HepG2 (cell line): ENCODE results near the gene SLC6A8. TPM values are rescaled to one million over a fixed set of nuclear protein-coding genes. Genes with fewer than 3 reads are reported as not detected.

Experiments
- AGO1 ChIP-seq: fragments of 200-400 bp; formaldehyde crosslinking; IDR thresholded peaks from 2 replicates; pipeline ENCODE4 v1.6.1; 2017; ENCODE audit warnings: mild to moderate bottlenecking, low read depth, low read length, moderate library complexity; ENCODE audit not compliant: poor library complexity, severe bottlenecking
- AGO2 ChIP-seq: fragments of 200-400 bp; formaldehyde crosslinking; optimal IDR thresholded peaks from 2 replicates; pipeline ENCODE3; 2017; ENCODE audit warnings: mild to moderate bottlenecking, low read depth, low read length, moderate library complexity
- ATF1 ChIP-seq: IDR thresholded peaks from 2 replicates; pipeline ENCODE4 v1.6.1; 2016; ENCODE audit warnings: mild to moderate bottlenecking, control low read depth
- E2F2 ChIP-seq: sonication (generic); formaldehyde crosslinking; IDR thresholded peaks from 2 replicates; pipeline ENCODE4 v1.4.0; 2020; ENCODE audit warnings: missing genetic modification reagents, borderline replicate concordance
- FOXK1 ChIP-seq: sonication (generic); formaldehyde crosslinking; IDR thresholded peaks from 2 replicates; pipeline ENCODE4 v1.4.0; 2020; ENCODE audit warnings: low read depth, missing genetic modification reagents, borderline replicate concordance
- HCFC1 ChIP-seq: fragments of 150-350 bp; IDR thresholded peaks from 2 replicates; pipeline ENCODE4 v1.6.1; 2014; ENCODE audit warnings: low read depth, low read length
- HNRNPL ChIP-seq: fragments of 200-400 bp; formaldehyde crosslinking; IDR thresholded peaks from 2 replicates; pipeline ENCODE4 v1.6.1; 2017; ENCODE audit warnings: mild to moderate bottlenecking, low read depth, low read length
- IRF1 ChIP-seq: sonication (generic); formaldehyde crosslinking; IDR thresholded peaks from 2 replicates; pipeline ENCODE4 v1.4.0; 2020; ENCODE audit warnings: low read depth, mild to moderate bottlenecking, missing genetic modification reagents
- MIER2 ChIP-seq: IDR thresholded peaks from 2 replicates; pipeline ENCODE4 v1.6.1; 2016; ENCODE audit warnings: missing biosample characterization, missing genetic modification reagents
- MXD4 ChIP-seq: IDR thresholded peaks from 2 replicates; pipeline ENCODE4 v1.6.1; 2016; ENCODE audit warnings: mild to moderate bottlenecking, missing biosample characterization, missing genetic modification reagents
- MYC ChIP-seq: sonication (generic); formaldehyde crosslinking; IDR thresholded peaks from 2 replicates; pipeline ENCODE4 v1.9.0; 2021; ENCODE audit warnings: missing genetic modification reagents, borderline replicate concordance
- POLR2AphosphoS5 ChIP-seq: IDR thresholded peaks from 2 replicates; pipeline ENCODE4 v1.6.1; 2012; ENCODE audit warnings: low read depth, low read length
- ZBTB33 ChIP-seq: sonication (generic); formaldehyde crosslinking; IDR thresholded peaks from 2 replicates; pipeline ENCODE4 v1.4.0; 2020; ENCODE audit warnings: missing genetic modification reagents
- ZFP37 ChIP-seq: sonication (generic); formaldehyde crosslinking; IDR thresholded peaks from 2 replicates; pipeline ENCODE4 v1.4.0; 2020; ENCODE audit warnings: missing genetic modification reagents, borderline replicate concordance
- ZNF18 ChIP-seq: sonication (generic); formaldehyde crosslinking; IDR thresholded peaks from 2 replicates; pipeline ENCODE4 v1.8.0; 2022; ENCODE audit warnings: mild to moderate bottlenecking, missing genetic modification reagents; ENCODE audit not compliant: insufficient replicate concordance
- ZNF501 ChIP-seq: sonication (generic); formaldehyde crosslinking; IDR thresholded peaks from 2 replicates; pipeline ENCODE4 v1.5.1; 2020; ENCODE audit warnings: mild to moderate bottlenecking, moderate library complexity, missing genetic modification reagents
- ZNF687 ChIP-seq: sonication (generic); formaldehyde crosslinking; IDR thresholded peaks from 2 replicates; pipeline ENCODE4 v1.5.1; 2020; ENCODE audit warnings: mild to moderate bottlenecking, missing genetic modification reagents, moderate library complexity
- ZSCAN21 ChIP-seq: sonication (generic); formaldehyde crosslinking; IDR thresholded peaks from 2 replicates; pipeline ENCODE4 v1.8.0; 2022; ENCODE audit warnings: mild to moderate bottlenecking, missing genetic modification reagents, moderate library complexity, borderline replicate concordance
- polyA plus RNA-seq, 8 experiments: library from polyadenylated mRNA; depleted of rRNA in 3 of 8; stranded (reverse) in 7 of 8; unstranded in 1 of 8; fragments of >200 nt; fragmentation: Illumina TruSeq in 4 of 8; extraction: Trizol in 4 of 8; gene quantifications; 2 replicates each; pipeline versions ENCODE4 v1.2.1 to v1.2.3, GENCODE V29; 2011 to 2016; ENCODE audit warnings: low read depth in 4 of 8, missing spikeins in 1 of 8, mixed read lengths in 1 of 8; ENCODE audit not compliant: insufficient read depth in 1 of 8
- total RNA-seq, 5 experiments: library from RNA; depleted of rRNA; stranded (reverse); fragments of >200 nt; fragmentation: Illumina TruSeq; extraction: Trizol; gene quantifications; 2 replicates each; pipeline ENCODE4 v1.2.3, GENCODE V29; 2016; ENCODE audit warnings: low read depth in 1 of 5

SLC6A8 gene
- total and polyA plus RNA-seq, 2 of the 13 experiments (the other 11 are each of a cell fraction or from before 2014, with no cell fraction given): 13.9 to 176 TPM

- TF ChIP-seq HNRNPL: peak; percentile 57; the same call in 1 of the 2 replicates
- peak; percentile 96 for TF ChIP-seq AGO1
- TF ChIP-seq IRF1 (CRISPR knock-in tag): no peak
- no peak for TF ChIP-seq FOXK1
- TF ChIP-seq ATF1 (CRISPR knock-in tag): no peak
- 0 out of 2 replicates have a peak, but pooled peaks have one; percentile 7 for TF ChIP-seq ZBTB33 (CRISPR knock-in tag)
- TF ChIP-seq ZNF18 (CRISPR knock-in tag): no peak
- no peak for TF ChIP-seq MIER2 (CRISPR knock-in tag)
- peak; percentile 29 for TF ChIP-seq AGO2
- no peak for TF ChIP-seq MXD4 (CRISPR knock-in tag)
- no peak for TF ChIP-seq E2F2 (CRISPR knock-in tag)
- 0 out of 2 replicates have a peak, but pooled peaks have one; percentile 25 for TF ChIP-seq ZSCAN21 (CRISPR knock-in tag)
- TF ChIP-seq ZNF501 (CRISPR knock-in tag): 0 out of 2 replicates have a peak, but pooled peaks have one; percentile 31
- no peak for TF ChIP-seq MYC (CRISPR knock-in tag)
- TF ChIP-seq HCFC1: no peak
- TF ChIP-seq POLR2AphosphoS5: peak; percentile 17; the same call in 1 of the 2 replicates
- TF ChIP-seq ZFP37 (CRISPR knock-in tag): no peak
- peak; percentile 26; the same call in 1 of the 2 replicates for TF ChIP-seq ZNF687 (CRISPR knock-in tag)
These were observed 2.1 kb downstream of the SLC6A8 start (continued) for GRCh38 chrX:153689654-153690465.
